WTC11 (cell line): ENCODE data around the gene RPEL1. TPM values are rescaled to one million over a fixed set of nuclear protein-coding genes. Genes with fewer than 3 reads are reported as not detected.

Source experiments
- ATAC-seq: fragments of 200-7000 bp; cut with Tn5 transposase; 2 replicates; pipeline ENCODE4 v1.10.0; 2021; ENCODE audit warnings: mild to moderate bottlenecking, moderate library complexity
- CTCF ChIA-PET: fragments of 300-600 bp; sonication (Branson Sonifier 250); formaldehyde crosslinking; loops from one replicate; lab custom pipeline; 2021; ENCODE audit warnings: antibody characterized with exemption; lab: Charles Lee
- POLR2A ChIA-PET: fragments of 350-600 bp; sonication (Branson Sonifier 250); formaldehyde crosslinking; loops from one replicate; lab custom pipeline; 2021; ENCODE audit warnings: antibody characterized with exemption; lab: Charles Lee
- DNase-seq: peaks from one replicate; pipeline ENCODE4 v3.0.0; 2021; ENCODE audit warnings: low spot score
- H3K27ac Mint-ChIP-seq: 2 replicates; pipeline ENCODE4 v1.8.0; 2021; ENCODE audit warnings: mixed read lengths
- H3K27me3 Mint-ChIP-seq: 2 replicates; pipeline ENCODE4 v1.8.0; 2021; ENCODE audit warnings: low read depth, mild to moderate bottlenecking, moderate library complexity, mixed read lengths
- H3K36me3 Mint-ChIP-seq: 2 replicates; pipeline ENCODE4 v1.8.0; 2021; ENCODE audit warnings: mixed read lengths
- H3K4me1 Mint-ChIP-seq: 2 replicates; pipeline ENCODE4 v1.8.0; 2022; ENCODE audit warnings: mixed read lengths
- H3K4me3 Mint-ChIP-seq: 2 replicates; pipeline ENCODE4 v1.8.0; 2021; ENCODE audit warnings: mild to moderate bottlenecking, moderate library complexity, mixed read lengths
- H3K9me3 Mint-ChIP-seq: 2 replicates; pipeline ENCODE4 v1.8.0; 2021; ENCODE audit warnings: mixed read lengths
- AR ChIP-seq: fragments of 250-450 bp; sonication (Bioruptor Pico); IDR thresholded peaks from 2 replicates; pipeline ENCODE4 v1.9.0; 2021; ENCODE audit warnings: mild to moderate bottlenecking
- ATF1 ChIP-seq: sonication (generic); formaldehyde crosslinking; IDR thresholded peaks from 2 replicates; pipeline ENCODE4 v1.8.1; 2023; ENCODE audit warnings: mild to moderate bottlenecking, moderate library complexity, missing genetic modification reagents
- E2F5 ChIP-seq: sonication (generic); formaldehyde crosslinking; IDR thresholded peaks from 2 replicates; pipeline ENCODE4 v1.8.1; 2022; ENCODE audit warnings: mild to moderate bottlenecking, moderate library complexity, missing genetic modification reagents
- GABPB1 ChIP-seq: sonication (generic); formaldehyde crosslinking; IDR thresholded peaks from 2 replicates; pipeline ENCODE4 v1.8.1; 2023; ENCODE audit warnings: mild to moderate bottlenecking, missing genetic modification reagents
- MAX ChIP-seq: sonication (generic); formaldehyde crosslinking; IDR thresholded peaks from 2 replicates; pipeline ENCODE4 v1.8.0; 2022; ENCODE audit warnings: mild to moderate bottlenecking, missing genetic modification reagents
- MYBL2 ChIP-seq: sonication (generic); formaldehyde crosslinking; IDR thresholded peaks from 2 replicates; pipeline ENCODE4 v1.8.1; 2023; ENCODE audit warnings: mild to moderate bottlenecking, moderate library complexity, missing genetic modification reagents
- RELA ChIP-seq: sonication (generic); formaldehyde crosslinking; IDR thresholded peaks from 2 replicates; pipeline ENCODE4 v1.8.1; 2022; ENCODE audit warnings: missing genetic modification reagents, mild to moderate bottlenecking, borderline replicate concordance
- SMAD4 ChIP-seq: sonication (generic); formaldehyde crosslinking; IDR thresholded peaks from 2 replicates; pipeline ENCODE4 v1.8.0; 2022; ENCODE audit warnings: mild to moderate bottlenecking, missing genetic modification reagents
- TEAD4 ChIP-seq: sonication (generic); formaldehyde crosslinking; IDR thresholded peaks from 2 replicates; pipeline ENCODE4 v1.8.0; 2022; ENCODE audit warnings: mild to moderate bottlenecking, missing genetic modification reagents
- ZBTB43 ChIP-seq: sonication (generic); formaldehyde crosslinking; IDR thresholded peaks from 2 replicates; pipeline ENCODE4 v1.8.1; 2023; ENCODE audit warnings: mild to moderate bottlenecking, missing genetic modification reagents
- ZMAT4 ChIP-seq: fragments of 250-450 bp; sonication (Bioruptor Pico); IDR thresholded peaks from 2 replicates; pipeline ENCODE4 v1.9.0; 2021; ENCODE audit warnings: mild to moderate bottlenecking
- ZNF121 ChIP-seq: sonication (generic); formaldehyde crosslinking; IDR thresholded peaks from 2 replicates; pipeline ENCODE4 v1.8.0; 2023; ENCODE audit warnings: missing genetic modification reagents
- ZNF138 ChIP-seq: sonication (generic); formaldehyde crosslinking; conservative IDR thresholded peaks from 2 replicates; pipeline ENCODE4 v1.8.1; 2022; ENCODE audit warnings: mild to moderate bottlenecking, moderate library complexity, missing genetic modification reagents
- ZNF317 ChIP-seq: sonication (generic); formaldehyde crosslinking; IDR thresholded peaks from 2 replicates; pipeline ENCODE4 v1.8.1; 2023; ENCODE audit warnings: low read depth, mild to moderate bottlenecking, moderate library complexity, missing genetic modification reagents, borderline replicate concordance
- ZNF512 ChIP-seq: sonication (generic); formaldehyde crosslinking; IDR thresholded peaks from 2 replicates; pipeline ENCODE4 v1.8.1; 2022; ENCODE audit warnings: missing genetic modification reagents, borderline replicate concordance
- ZNF532 ChIP-seq: fragments of 250-450 bp; sonication (Bioruptor Pico); IDR thresholded peaks from 2 replicates; pipeline ENCODE4 v1.9.0; 2021; ENCODE audit warnings: mild to moderate bottlenecking, borderline replicate concordance
- ZNF671 ChIP-seq: fragments of 250-450 bp; sonication (Bioruptor Pico); IDR thresholded peaks from 2 replicates; pipeline ENCODE4 v1.8.0; 2021; ENCODE audit warnings: mild to moderate bottlenecking
- total RNA-seq: library from RNA; stranded (reverse); gene quantifications from 3 replicates; pipeline ENCODE4 v1.2.3, GENCODE V29; 2021

The RPEL1 gene
- total RNA-seq, 1 experiment from 2014 or later, result 0.09 TPM

- no peak for TF ChIP-seq ATF1 (CRISPR knock-in tag)
- TF ChIP-seq E2F5 (CRISPR knock-in tag), result no peak
- no peak for TF ChIP-seq GABPB1 (CRISPR knock-in tag)
- no peak for TF ChIP-seq ZNF138 (CRISPR knock-in tag)
- TF ChIP-seq AR, result no peak
- TF ChIP-seq MYBL2, result no peak
- no peak for TF ChIP-seq RELA (CRISPR knock-in tag)
- TF ChIP-seq ZNF317, result no peak
- no peak for TF ChIP-seq ZMAT4 (CRISPR knock-in tag)
- no peak for TF ChIP-seq ZNF121
- TF ChIP-seq ZNF671 (CRISPR knock-in tag), result no peak
- TF ChIP-seq TEAD4, result no peak
- TF ChIP-seq SMAD4 (CRISPR knock-in tag), result no peak
- TF ChIP-seq, all 79 proteins: peak for 0
Observed at GRCh38 chr10:103291588-103291987, 45.9 kb downstream of the RPEL1 start (continued).

- Mint-ChIP-seq H3K4me3 (no peak overlapping the region), H3K36me3 (no peaks in the 10 kb centered on the region), H3K9me3 (no peaks in the 10 kb centered on the region), H3K4me1 (no peaks in the 10 kb centered on the region), H3K27ac (no peak overlapping the region), H3K27me3 (no peaks in the 10 kb centered on the region)
- TF ChIP-seq ZNF512 (CRISPR knock-in tag), result no peak
- no peak for TF ChIP-seq MAX
- TF ChIP-seq ZNF121, result no peak
- no peak for TF ChIP-seq AR
- no peak for TF ChIP-seq ZBTB43
- no peak for TF ChIP-seq ZNF532 (CRISPR knock-in tag)
- POLR2A ChIA-PET, result interaction anchor here (1.2 kb wide), 1 partner anchor 126 kb away, joined by 4 read pairs; no protein-coding TSS in a partner anchor
- ATAC-seq (no peak), DNase-seq (no peak)
- CTCF ChIA-PET, result interaction anchor here (1.4 kb wide), 1 partner anchor 51 kb away, joined by 4 read pairs; no protein-coding TSS in a partner anchor
Observed at GRCh38 chr10:103295374-103296015, 49.8 kb downstream of the RPEL1 start.
